Activated T-cell treated with anti-CD3 and anti-CD28 coated beads, Interleukin-2, amount 50 U/mL, for 4 hours (primary cell): ENCODE measurements around the gene LIMA1. TPM values are rescaled to one million over a fixed set of nuclear protein-coding genes. Genes with fewer than 3 reads are reported as not detected.
"Not testable (repeated sequence)": the region's sequence is repeated elsewhere in the genome, so short reads cannot be mapped to it uniquely, and the experiment has no call there.

ENCODE experiments used
- ATAC-seq, 2 donors: fragments of 200-7000 bp; cut with Tn5 transposase; one replicate each; pipeline ENCODE4 v1.10.0; 2021
- DNase-seq: peaks from one replicate; pipeline ENCODE4 v3.0.0-alpha.2; 2020
- H3K27me3 Mint-ChIP-seq: one replicate; pipeline ENCODE4 v1.8.0; 2021; ENCODE audit warnings: low read depth, mixed read lengths
- H3K36me3 Mint-ChIP-seq: one replicate; pipeline ENCODE4 v1.8.0; 2022; ENCODE audit warnings: mixed read lengths; ENCODE audit not compliant: insufficient read depth
- H3K4me1 Mint-ChIP-seq: one replicate; pipeline ENCODE4 v1.8.0; 2021; ENCODE audit warnings: low read depth, mixed read lengths
- H3K4me3 Mint-ChIP-seq: one replicate; pipeline ENCODE4 v1.8.0; 2021; ENCODE audit warnings: mild to moderate bottlenecking, moderate library complexity, mixed read lengths
- H3K9me3 Mint-ChIP-seq: one replicate; pipeline ENCODE4 v1.8.0; 2021; ENCODE audit warnings: mixed read lengths
- total RNA-seq, 3 donors: library from RNA; stranded (reverse); gene quantifications; one replicate each; pipeline ENCODE4 v1.2.1, GENCODE V29; 2021

The LIMA1 gene
- total RNA-seq, 3 donors from 2014 or later = 31.6 to 56.4 (median 48.9) TPM

DNA sequence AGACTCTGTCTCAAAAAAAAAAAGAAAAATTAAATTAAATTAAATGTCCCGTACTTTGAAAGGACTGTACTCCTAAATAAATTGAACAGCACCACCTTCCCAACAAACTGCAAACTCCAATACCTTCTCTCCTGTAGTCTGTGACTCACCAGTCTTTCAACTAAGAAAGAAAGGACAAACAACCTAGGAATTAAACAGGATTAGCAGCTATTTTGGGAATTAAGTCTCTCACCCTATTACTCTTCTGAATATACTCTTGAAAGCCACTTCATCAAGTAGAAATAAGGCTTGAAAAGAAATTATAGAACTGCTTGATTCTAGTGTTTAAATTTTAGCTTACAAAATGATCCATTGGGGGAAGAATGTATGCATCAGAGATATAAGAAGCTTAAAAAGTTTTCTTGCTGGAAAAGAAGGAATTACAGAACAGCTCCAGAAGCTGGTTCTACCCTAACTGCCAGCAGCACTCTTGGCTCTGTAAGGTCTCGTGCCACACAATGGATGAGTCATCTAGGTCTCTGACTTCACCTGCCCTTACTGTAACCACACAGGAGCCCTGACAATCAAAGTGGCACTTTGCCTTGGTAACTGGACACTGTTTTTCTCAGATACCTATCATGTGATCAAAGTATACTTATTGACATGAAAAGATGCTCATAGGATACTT lies 59.2 kb downstream of the LIMA1 start:
- H3K36me3 Mint-ChIP-seq = no peaks in the 10 kb centered on the region
- no peaks in the 10 kb centered on the region for H3K9me3 Mint-ChIP-seq
- peak overlapping the region; percentile 22 for H3K4me3 Mint-ChIP-seq
- H3K27me3 Mint-ChIP-seq = no peaks in the 10 kb centered on the region
- peak; percentile 24 for DNase-seq
- H3K4me1 Mint-ChIP-seq = peaks cover 31% of the 10 kb centered on the region
- ATAC-seq = peak; percentile 58 to 67

GRCh38 chr12:50222275-50222783 lies 61.0 kb downstream of the LIMA1 start:
- ATAC-seq (peak; percentile 20 to 27), DNase-seq (no peak)
- Mint-ChIP-seq H3K36me3 (peaks cover 2% of the 10 kb centered on the region), H3K9me3 (no peaks in the 10 kb centered on the region), H3K4me3 (no peak overlapping the region), H3K4me1 (peaks cover 34% of the 10 kb centered on the region), H3K27me3 (no peaks in the 10 kb centered on the region)

DNA sequence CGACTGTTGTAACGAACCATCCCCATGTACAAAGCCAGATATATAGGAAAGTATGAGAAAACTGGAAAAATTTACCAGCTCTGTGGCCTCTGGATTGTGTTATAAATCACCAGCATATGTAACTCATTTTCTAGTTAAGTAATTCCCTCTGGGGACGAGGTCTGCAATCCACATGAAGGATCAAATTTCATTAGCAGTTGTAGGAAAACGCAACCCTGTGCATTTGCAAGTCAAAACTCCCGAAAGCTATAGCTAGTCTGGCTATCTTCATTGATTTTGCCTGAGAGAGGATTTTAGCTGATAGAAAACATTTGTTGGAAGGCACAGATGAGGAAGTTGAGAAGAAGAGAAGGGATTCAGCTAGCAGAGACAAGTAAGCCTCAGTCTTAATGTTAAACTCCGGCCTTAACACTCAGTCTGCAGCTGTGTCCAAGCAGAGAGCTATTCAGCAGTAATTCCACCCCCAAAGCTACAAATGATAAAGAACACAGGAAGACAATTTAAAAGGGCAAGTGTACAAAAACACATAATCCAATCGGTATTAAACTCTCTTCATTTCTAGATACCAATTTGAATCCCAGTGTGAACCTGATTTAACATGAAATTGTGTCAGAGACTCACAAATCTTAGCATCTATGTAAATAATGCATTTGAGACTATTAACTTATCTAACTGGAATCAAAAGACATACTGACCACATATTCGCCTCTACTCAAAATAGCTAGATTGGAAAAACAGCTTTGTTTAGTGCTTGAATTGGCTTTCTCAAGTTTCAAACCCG lies 61.9 kb downstream of the LIMA1 start:
- no peaks in the 10 kb centered on the region for H3K9me3 Mint-ChIP-seq
- peaks cover 4% of the 10 kb centered on the region for H3K36me3 Mint-ChIP-seq
- no peak overlapping the region for H3K4me3 Mint-ChIP-seq

DNA sequence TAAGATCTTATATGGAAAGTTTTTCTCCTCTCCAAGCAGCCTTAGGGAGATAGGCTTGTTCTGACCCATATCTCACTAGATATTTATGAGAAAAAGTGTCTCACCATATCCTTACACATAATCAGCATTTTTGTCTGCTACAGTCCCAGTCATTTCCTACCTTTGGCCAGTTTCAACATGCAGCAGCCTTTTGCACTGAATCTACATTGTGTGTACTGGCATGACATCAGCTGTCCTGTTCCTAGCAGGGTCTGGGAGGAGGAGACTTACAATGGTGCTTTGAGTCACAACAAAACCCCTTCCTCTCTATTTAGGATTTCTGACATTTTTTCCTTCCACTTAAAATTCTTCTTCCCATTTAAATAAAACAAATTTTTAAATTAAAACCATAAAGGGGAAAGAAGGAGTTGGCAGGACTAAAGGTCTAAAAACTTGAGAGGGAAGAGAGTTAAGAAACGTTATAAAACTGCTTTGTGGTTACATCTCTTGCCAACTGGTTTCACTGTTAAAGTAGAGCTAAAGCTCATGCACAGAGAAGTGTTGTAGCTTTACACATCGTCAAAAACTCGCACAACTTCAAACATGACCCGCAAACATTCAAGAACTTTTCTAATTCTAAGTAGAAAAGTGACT lies 62.8 kb downstream of the LIMA1 start:
- Mint-ChIP-seq H3K4me3 (no peak overlapping the region), H3K36me3 (peaks cover 4% of the 10 kb centered on the region), H3K27me3 (no peaks in the 10 kb centered on the region), H3K9me3 (no peaks in the 10 kb centered on the region), H3K4me1 (peaks cover 37% of the 10 kb centered on the region)
- ATAC-seq (peak; percentile 74 to 75), DNase-seq (no peak)

More for the DNA sequence above, 61.9 kb downstream of the LIMA1 start:
- Mint-ChIP-seq H3K4me1 (peaks cover 38% of the 10 kb centered on the region), H3K27me3 (no peaks in the 10 kb centered on the region)
- DNase-seq (no peak), ATAC-seq (no peak)

GRCh38 chr12:50219544-50219943 lies 63.8 kb downstream of the LIMA1 start:
- DNase-seq (no peak), ATAC-seq (no peak)
- Mint-ChIP-seq H3K27me3 (no peaks in the 10 kb centered on the region), H3K4me1 (peaks cover 40% of the 10 kb centered on the region), H3K4me3 (no peak overlapping the region), H3K9me3 (no peaks in the 10 kb centered on the region), H3K36me3 (peaks cover 7% of the 10 kb centered on the region)

DNA sequence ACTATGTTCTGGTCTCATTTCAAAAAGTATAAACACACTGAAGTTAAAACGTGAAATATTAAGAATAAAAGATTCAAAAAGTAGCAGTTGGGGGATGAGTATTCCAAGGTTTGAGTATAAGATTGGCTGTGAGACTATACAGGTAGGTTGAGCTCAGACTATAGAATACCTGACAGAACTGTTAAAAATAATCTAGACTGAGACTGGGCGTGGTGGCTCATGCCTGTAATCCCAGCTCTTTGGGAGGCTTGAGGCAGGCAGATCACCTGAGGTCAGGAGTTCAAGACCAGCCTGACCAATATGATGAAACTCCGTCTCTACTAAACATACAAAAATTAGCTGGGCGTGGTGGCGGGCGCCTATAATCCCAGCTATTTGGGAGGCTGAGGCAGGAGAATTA lies 64.3 kb downstream of the LIMA1 start:
- not testable (repeated sequence) for H3K9me3 Mint-ChIP-seq, DNase-seq, H3K27me3 Mint-ChIP-seq, ATAC-seq, H3K36me3 Mint-ChIP-seq, H3K4me3 Mint-ChIP-seq
- peaks cover 40% of the 10 kb centered on the region for H3K4me1 Mint-ChIP-seq

DNA sequence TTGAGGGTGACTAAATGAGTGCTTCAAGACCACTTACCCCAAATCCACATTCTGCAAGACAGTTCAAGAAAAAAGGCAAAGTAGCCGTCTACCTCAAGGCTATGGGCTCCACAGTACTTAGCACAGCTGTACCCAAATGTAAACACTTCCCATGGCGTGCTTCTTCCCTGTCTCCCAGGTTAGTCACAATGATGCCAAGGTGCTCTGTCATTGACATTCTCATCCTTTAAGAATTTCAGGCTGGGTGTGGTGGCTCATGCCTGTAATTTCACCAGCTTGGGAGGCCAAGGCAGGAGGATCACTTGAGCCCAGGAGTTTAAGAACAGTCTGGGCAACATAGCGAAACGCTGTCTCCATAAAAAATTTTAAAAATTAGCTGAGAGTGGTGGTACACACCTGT lies 64.9 kb downstream of the LIMA1 start:
- Mint-ChIP-seq H3K27me3 (no peaks in the 10 kb centered on the region), H3K9me3 (no peaks in the 10 kb centered on the region), H3K4me1 (peaks cover 41% of the 10 kb centered on the region), H3K4me3 (no peak overlapping the region), H3K36me3 (peaks cover 7% of the 10 kb centered on the region)
- no peak for ATAC-seq
- no peak for DNase-seq

- Mint-ChIP-seq H3K27me3 (no peaks in the 10 kb centered on the region), H3K36me3 (peaks cover 7% of the 10 kb centered on the region), H3K9me3 (no peaks in the 10 kb centered on the region), H3K4me3 (no peak overlapping the region), H3K4me1 (peaks cover 45% of the 10 kb centered on the region)
- DNase-seq (no peak), ATAC-seq (no peak)
Measured at GRCh38 chr12:50217202-50217601, 66.1 kb downstream of the LIMA1 start.

DNA sequence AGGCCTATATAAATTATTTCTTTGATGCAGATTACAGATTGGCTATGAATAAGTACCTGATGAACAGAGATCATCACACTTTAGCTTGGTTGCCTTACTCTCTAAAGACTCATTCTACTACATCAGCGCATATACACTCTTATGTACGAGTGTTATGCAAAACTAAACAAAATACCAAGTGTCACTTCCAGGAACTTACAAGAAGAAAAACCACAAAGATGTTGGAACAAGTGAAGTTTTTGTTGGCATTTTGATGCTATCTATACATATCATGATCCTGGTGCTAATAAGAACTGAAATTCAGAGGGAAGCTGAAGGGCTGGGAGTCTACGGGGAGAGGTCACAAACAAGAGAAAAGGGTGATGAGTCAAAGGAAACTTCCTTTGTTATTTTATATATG lies 68.3 kb downstream of the LIMA1 start:
- no peak overlapping the region for H3K4me3 Mint-ChIP-seq
- DNase-seq (no peak), ATAC-seq (peak in 1 of 2 donors; percentile 20)
- no peaks in the 10 kb centered on the region for H3K9me3 Mint-ChIP-seq
- H3K27me3 Mint-ChIP-seq = no peaks in the 10 kb centered on the region
- peaks cover 53% of the 10 kb centered on the region for H3K4me1 Mint-ChIP-seq
- peaks cover 7% of the 10 kb centered on the region for H3K36me3 Mint-ChIP-seq

GRCh38 chr12:50214018-50214417 lies 69.3 kb downstream of the LIMA1 start:
- H3K36me3 Mint-ChIP-seq = peaks cover 7% of the 10 kb centered on the region
- DNase-seq (no peak), ATAC-seq (no peak)
- no peaks in the 10 kb centered on the region for H3K9me3 Mint-ChIP-seq
- no peaks in the 10 kb centered on the region for H3K27me3 Mint-ChIP-seq
- H3K4me1 Mint-ChIP-seq = peaks cover 47% of the 10 kb centered on the region
- no peak overlapping the region for H3K4me3 Mint-ChIP-seq

GRCh38 chr12:50213439-50213838 lies 69.9 kb downstream of the LIMA1 start:
- DNase-seq (no peak), ATAC-seq (peak in 1 of 2 donors; percentile 46)
- H3K9me3 Mint-ChIP-seq = no peaks in the 10 kb centered on the region
- H3K36me3 Mint-ChIP-seq = peaks cover 7% of the 10 kb centered on the region
- H3K4me1 Mint-ChIP-seq = peaks cover 47% of the 10 kb centered on the region
- no peak overlapping the region for H3K4me3 Mint-ChIP-seq
- H3K27me3 Mint-ChIP-seq = no peaks in the 10 kb centered on the region

DNA sequence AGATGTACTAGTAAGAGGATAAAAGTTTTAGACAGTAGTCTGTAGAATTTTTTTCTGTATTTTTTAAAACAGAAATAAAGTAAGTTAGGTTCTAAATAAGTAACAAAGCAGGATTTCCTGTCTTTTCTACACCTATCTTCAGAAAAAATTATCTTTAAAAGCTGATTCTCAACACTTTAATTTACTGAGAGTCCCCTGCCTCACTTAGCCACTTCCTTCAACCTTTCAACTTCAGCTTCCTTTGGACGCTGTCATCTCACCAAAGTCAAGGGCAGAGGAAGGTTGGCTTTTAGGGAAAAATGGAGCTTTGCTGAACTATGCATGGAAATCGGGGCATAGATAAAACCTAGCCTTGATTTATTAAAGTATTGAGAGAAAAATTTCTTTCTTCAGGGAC lies 71.3 kb downstream of the LIMA1 start:
- Mint-ChIP-seq H3K4me1 (peaks cover 42% of the 10 kb centered on the region), H3K9me3 (no peaks in the 10 kb centered on the region), H3K27me3 (no peaks in the 10 kb centered on the region), H3K36me3 (peaks cover 3% of the 10 kb centered on the region), H3K4me3 (peak overlapping the region; percentile 11)
- ATAC-seq (no peak), DNase-seq (no peak)

DNA sequence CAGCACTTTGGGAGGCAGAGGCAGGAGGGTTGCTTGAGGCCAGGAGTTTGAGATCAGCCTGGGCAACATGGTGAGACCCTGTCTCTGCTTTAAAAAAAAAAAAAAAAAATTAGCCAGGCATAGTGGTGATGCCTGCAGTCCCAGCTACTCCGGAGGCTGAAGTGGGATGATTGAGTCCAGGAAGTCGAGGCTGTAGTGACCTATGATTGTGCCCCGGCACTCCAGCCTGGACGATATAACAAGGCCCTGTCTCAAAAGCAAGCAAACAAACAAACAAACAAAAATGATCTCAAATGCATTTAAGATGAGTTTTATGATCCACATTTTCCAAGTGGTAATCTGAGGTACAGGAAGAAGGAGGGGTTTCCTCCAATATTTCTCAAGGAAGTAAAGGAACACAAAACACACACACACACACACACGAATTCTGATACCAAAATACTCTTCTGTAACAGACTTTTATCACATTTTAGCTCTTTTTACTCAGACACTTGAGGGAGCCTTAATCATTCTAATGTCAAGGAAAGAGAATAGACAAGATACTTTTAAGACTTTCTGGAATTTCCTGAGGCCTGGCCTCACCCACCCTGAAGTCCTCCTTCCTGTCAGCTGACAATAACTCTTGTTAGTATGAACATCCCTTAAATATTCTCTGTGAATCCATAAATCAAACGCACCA lies 71.8 kb downstream of the LIMA1 start:
- ATAC-seq (no peak), DNase-seq (no peak)
- Mint-ChIP-seq H3K36me3 (peaks cover 3% of the 10 kb centered on the region), H3K9me3 (no peaks in the 10 kb centered on the region), H3K4me3 (peak overlapping the region; percentile 42), H3K27me3 (no peaks in the 10 kb centered on the region), H3K4me1 (peaks cover 41% of the 10 kb centered on the region)

DNA sequence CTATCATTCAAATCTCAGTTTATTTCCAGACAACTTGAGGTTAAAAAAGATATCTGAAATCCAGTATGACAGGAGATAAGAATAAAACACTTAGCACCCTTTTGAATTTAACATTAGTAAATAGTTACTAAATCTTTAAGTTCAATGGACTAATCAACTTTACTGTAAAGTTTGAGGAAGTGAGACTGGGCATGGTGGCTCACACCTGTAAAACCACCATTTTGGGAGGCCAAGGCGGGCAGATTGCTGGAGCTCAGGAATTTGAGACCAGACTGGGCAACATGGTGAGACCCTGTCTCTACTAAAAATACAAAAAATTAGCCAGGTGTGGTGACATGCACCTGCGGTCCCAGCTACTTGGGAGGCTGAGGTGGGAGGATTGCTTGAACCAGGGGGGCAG lies 75.9 kb downstream of the LIMA1 start:
- H3K36me3 Mint-ChIP-seq = peaks cover 10% of the 10 kb centered on the region
- no peak for ATAC-seq
- H3K4me1 Mint-ChIP-seq = peaks cover 16% of the 10 kb centered on the region

More for the DNA sequence above, 75.9 kb downstream of the LIMA1 start:
- no peak overlapping the region for H3K4me3 Mint-ChIP-seq
- DNase-seq = no peak
- H3K27me3 Mint-ChIP-seq = no peaks in the 10 kb centered on the region
- no peaks in the 10 kb centered on the region for H3K9me3 Mint-ChIP-seq
